Panc1 (cell line): ENCODE measurements around the gene RNF144A. TPM values are rescaled to one million over a fixed set of nuclear protein-coding genes. Genes with fewer than 3 reads are reported as not detected.

Experiments used
- ATAC-seq: fragments of 200-7000 bp; cut with Tn5 transposase; 2 replicates; pipeline ENCODE4 v1.9.1; 2020; ENCODE audit warnings: mild to moderate bottlenecking, moderate library complexity
- BruUV-seq: library from RNA; stranded (reverse); fragments of 400-500 nt; replicated peaks from 2 replicates; lab custom pipeline; 2021; lab: Mats Ljungman, UMichigan
- CTCF ChIA-PET: fragments of 300-600 bp; sonication (Branson Sonifier 250); formaldehyde crosslinking; loops from one replicate; lab custom pipeline; 2022; ENCODE audit warnings: antibody characterized with exemption; lab: Charles Lee
- POLR2A ChIA-PET: fragments of 300-600 bp; sonication (Branson Sonifier 250); formaldehyde crosslinking; loops from one replicate; lab custom pipeline; 2022; ENCODE audit warnings: antibody characterized with exemption; lab: Charles Lee
- DNase-seq: peaks from one replicate; pipeline ENCODE4 v3.0.0-alpha.2; 2010; ENCODE audit warnings: low read depth, low spot score
- H3K27ac ChIP-seq: 2 replicates; pipeline ENCODE4 v1.5.1; 2011; ENCODE audit warnings: mild to moderate bottlenecking, low read length, inconsistent platforms
- H3K27me3 ChIP-seq: fragments of 200-500 bp; sonication (Bioruptor generic); 2 replicates; pipeline ENCODE4 v1.6.0; 2014; ENCODE audit warnings: low read length, inconsistent platforms; ENCODE audit not compliant: control insufficient read depth, insufficient read depth
- H3K36me3 ChIP-seq: fragments of 200-500 bp; sonication (Bioruptor generic); 2 replicates; pipeline ENCODE4 v1.5.1; 2014; ENCODE audit warnings: inconsistent platforms, mild to moderate bottlenecking, low read length, moderate library complexity; ENCODE audit not compliant: control insufficient read depth, insufficient read depth
- H3K4me1 ChIP-seq: 2 replicates; pipeline ENCODE4 v1.5.1; 2011; ENCODE audit warnings: inconsistent platforms, mild to moderate bottlenecking, low read length, moderate library complexity; ENCODE audit not compliant: control insufficient read depth, insufficient read depth
- H3K4me3 ChIP-seq, 2 experiments: 2 replicates each; pipeline ENCODE4 v1.5.1; 2011 to 2012; ENCODE audit warnings: low read depth in 2 of 2, low read length in 2 of 2, mild to moderate bottlenecking in 2 of 2, inconsistent platforms in 1 of 2, moderate library complexity in 1 of 2
- H3K9me3 ChIP-seq: fragments of 200-500 bp; sonication (Bioruptor generic); 2 replicates; pipeline ENCODE4 v1.5.1; 2014; ENCODE audit warnings: low read depth, mild to moderate bottlenecking, inconsistent platforms, low read length, moderate library complexity; ENCODE audit not compliant: control insufficient read depth, insufficient read depth
- POLR2AphosphoS5 ChIP-seq: IDR thresholded peaks from 2 replicates; pipeline ENCODE4 v1.6.1; 2012; ENCODE audit warnings: mild to moderate bottlenecking, low read depth, low read length, moderate library complexity
- SIN3A ChIP-seq: IDR thresholded peaks from 2 replicates; pipeline ENCODE4 v1.6.1; 2012; ENCODE audit warnings: low read depth, mild to moderate bottlenecking, low read length, moderate library complexity, borderline replicate concordance; ENCODE audit not compliant: insufficient read depth
- TCF7L2 ChIP-seq: IDR thresholded peaks from 2 replicates; pipeline ENCODE4 v1.6.1; 2011; ENCODE audit warnings: mild to moderate bottlenecking, low read depth, low read length, inconsistent platforms
- in situ Hi-C: cut with HindIII; loops from 2 replicates; pipeline ENCODE4 v1.10.0; 2016; ENCODE audit warnings: low sequenced_read_pairs, low pct_unique_long_range_greater_than_20kb
- intact Hi-C: fragments of 100-400 bp; cut with micrococcal nuclease; formaldehyde crosslinking; loops from one replicate; pipeline ENCODE4 v1.10.0; 2022; ENCODE audit not compliant: unreplicated experiment
- total RNA-seq: library from RNA; stranded (reverse); gene quantifications from one replicate; pipeline ENCODE4 v1.2.1, GENCODE V29; 2021; ENCODE audit not compliant: unreplicated experiment
- TF ChIP-seq, protein P1 (sequence below), 2 experiments: IDR thresholded peaks; 2 replicates each; pipeline ENCODE4 v1.6.1; 2011 to 2012; ENCODE audit warnings: low read depth in 2 of 2, control low read depth in 1 of 2, low read length in 1 of 2, mild to moderate bottlenecking in 1 of 2, moderate library complexity in 1 of 2; ENCODE audit not compliant: insufficient read depth in 1 of 2
- TF ChIP-seq, protein P2 (sequence below): fragments of 450-650 bp; IDR thresholded peaks from 2 replicates; pipeline ENCODE4 v1.5.1; 2017; ENCODE audit warnings: mild to moderate bottlenecking

RNF144A gene
- total RNA-seq, 1 experiment from 2014 or later: 5.4 TPM

DNA sequence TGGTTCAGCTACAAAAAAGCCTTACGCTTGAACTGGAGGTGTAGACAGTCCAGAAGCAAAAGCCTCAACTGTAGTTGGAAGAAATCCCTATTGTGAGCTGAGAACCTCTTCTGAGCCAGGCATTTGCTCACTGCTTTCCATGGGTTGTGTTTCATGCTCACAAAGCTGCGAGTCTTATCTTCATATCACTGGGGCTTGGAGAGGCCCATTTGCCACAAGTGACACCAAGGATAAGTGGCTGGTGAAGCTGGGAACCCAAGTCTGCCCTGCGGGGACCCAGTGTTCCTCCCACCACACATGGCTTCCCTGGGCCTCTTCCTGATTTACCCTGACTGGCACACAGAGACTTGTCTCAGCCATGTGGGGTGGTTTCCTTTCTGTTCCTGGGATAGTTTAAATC is 130.4 kb downstream of the RNF144A start:
- intact Hi-C loops: loop anchor here (2.0 kb wide), 1 partner anchor 151 kb away; no protein-coding TSS in a partner anchor
- ATAC-seq (no peak), DNase-seq (no peak)
- in situ Hi-C loops: no loop called here
- CTCF ChIA-PET: no interaction called here
- Histone ChIP-seq H3K36me3 (no peaks in the 10 kb centered on the region), H3K27me3 (no peaks in the 10 kb centered on the region), H3K4me1 (no peaks in the 10 kb centered on the region), H3K27ac (no peak overlapping the region), H3K4me3 (no peak overlapping the region), H3K9me3 (no peaks in the 10 kb centered on the region)
- TF ChIP-seq, protein P1, sequence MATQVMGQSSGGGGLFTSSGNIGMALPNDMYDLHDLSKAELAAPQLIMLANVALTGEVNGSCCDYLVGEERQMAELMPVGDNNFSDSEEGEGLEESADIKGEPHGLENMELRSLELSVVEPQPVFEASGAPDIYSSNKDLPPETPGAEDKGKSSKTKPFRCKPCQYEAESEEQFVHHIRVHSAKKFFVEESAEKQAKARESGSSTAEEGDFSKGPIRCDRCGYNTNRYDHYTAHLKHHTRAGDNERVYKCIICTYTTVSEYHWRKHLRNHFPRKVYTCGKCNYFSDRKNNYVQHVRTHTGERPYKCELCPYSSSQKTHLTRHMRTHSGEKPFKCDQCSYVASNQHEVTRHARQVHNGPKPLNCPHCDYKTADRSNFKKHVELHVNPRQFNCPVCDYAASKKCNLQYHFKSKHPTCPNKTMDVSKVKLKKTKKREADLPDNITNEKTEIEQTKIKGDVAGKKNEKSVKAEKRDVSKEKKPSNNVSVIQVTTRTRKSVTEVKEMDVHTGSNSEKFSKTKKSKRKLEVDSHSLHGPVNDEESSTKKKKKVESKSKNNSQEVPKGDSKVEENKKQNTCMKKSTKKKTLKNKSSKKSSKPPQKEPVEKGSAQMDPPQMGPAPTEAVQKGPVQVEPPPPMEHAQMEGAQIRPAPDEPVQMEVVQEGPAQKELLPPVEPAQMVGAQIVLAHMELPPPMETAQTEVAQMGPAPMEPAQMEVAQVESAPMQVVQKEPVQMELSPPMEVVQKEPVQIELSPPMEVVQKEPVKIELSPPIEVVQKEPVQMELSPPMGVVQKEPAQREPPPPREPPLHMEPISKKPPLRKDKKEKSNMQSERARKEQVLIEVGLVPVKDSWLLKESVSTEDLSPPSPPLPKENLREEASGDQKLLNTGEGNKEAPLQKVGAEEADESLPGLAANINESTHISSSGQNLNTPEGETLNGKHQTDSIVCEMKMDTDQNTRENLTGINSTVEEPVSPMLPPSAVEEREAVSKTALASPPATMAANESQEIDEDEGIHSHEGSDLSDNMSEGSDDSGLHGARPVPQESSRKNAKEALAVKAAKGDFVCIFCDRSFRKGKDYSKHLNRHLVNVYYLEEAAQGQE (IDR thresholded peaks at IDR 0.05; ENCODE audit: insufficient read depth in 1 of 2, low read depth in 2 of 2, low read length in 1 of 2): no peak
- no peak for TF ChIP-seq POLR2AphosphoS5
- no peak for TF ChIP-seq SIN3A
- TF ChIP-seq TCF7L2: no peak
- TF ChIP-seq, protein P2, sequence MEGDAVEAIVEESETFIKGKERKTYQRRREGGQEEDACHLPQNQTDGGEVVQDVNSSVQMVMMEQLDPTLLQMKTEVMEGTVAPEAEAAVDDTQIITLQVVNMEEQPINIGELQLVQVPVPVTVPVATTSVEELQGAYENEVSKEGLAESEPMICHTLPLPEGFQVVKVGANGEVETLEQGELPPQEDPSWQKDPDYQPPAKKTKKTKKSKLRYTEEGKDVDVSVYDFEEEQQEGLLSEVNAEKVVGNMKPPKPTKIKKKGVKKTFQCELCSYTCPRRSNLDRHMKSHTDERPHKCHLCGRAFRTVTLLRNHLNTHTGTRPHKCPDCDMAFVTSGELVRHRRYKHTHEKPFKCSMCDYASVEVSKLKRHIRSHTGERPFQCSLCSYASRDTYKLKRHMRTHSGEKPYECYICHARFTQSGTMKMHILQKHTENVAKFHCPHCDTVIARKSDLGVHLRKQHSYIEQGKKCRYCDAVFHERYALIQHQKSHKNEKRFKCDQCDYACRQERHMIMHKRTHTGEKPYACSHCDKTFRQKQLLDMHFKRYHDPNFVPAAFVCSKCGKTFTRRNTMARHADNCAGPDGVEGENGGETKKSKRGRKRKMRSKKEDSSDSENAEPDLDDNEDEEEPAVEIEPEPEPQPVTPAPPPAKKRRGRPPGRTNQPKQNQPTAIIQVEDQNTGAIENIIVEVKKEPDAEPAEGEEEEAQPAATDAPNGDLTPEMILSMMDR: no peak
- POLR2A ChIA-PET: no interaction called here
- BruUV-seq: no TSS peak

DNA sequence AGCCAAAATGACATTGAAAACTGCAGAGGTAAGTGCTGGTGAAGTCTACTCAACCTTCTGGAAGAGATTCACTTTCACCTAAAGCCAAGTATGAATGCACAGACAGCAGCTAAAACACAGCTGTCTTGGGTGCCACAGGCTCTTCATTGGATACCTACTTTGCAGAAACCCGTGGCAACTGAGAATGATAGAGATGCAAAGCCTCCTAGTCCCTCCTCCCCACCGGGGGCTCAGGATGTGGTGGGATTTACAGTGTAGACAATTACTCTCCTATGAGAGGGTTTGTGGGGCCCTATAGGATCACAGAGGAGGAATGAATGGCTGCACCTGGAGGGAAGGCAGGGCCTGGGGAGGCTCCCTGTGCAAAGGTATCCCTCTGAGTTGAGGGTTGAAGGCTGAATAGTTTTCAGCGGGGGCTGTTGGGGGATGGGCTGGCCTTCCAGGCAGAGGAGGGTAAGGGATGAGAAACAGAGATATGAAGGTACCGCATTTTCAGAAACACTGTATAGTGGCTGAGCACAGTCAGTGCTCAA is 131.6 kb downstream of the RNF144A start:
- Histone ChIP-seq H3K4me3 (no peak overlapping the region), H3K27ac (no peak overlapping the region), H3K9me3 (no peaks in the 10 kb centered on the region), H3K4me1 (no peaks in the 10 kb centered on the region), H3K36me3 (no peaks in the 10 kb centered on the region), H3K27me3 (no peaks in the 10 kb centered on the region)
- CTCF ChIA-PET: no interaction called here
- intact Hi-C loops: no loop called here
- no peak for DNase-seq
- in situ Hi-C loops: no loop called here
- TF ChIP-seq TCF7L2 (no peak), POLR2AphosphoS5 (no peak), SIN3A (no peak)
- TF ChIP-seq, protein P2: no peak
- TF ChIP-seq, protein P1 (IDR thresholded peaks at IDR 0.05; ENCODE audit: insufficient read depth in 1 of 2, low read depth in 2 of 2, low read length in 1 of 2): no peak
- BruUV-seq: no TSS peak
- ATAC-seq: no peak
- POLR2A ChIA-PET: no interaction called here
